GM21367 (cell line): ENCODE results near the gene TJAP1.
"Not testable (repeated sequence)": the region's sequence is repeated elsewhere in the genome, so short reads cannot be mapped to it uniquely, and the experiment has no call there.

Experiments used
- ATAC-seq: cut with Tn5 transposase; IDR thresholded peaks from one replicate; pipeline ENCODE4 v1.9.1; 2021; ENCODE audit not compliant: unreplicated experiment

Gene TJAP1

DNA sequence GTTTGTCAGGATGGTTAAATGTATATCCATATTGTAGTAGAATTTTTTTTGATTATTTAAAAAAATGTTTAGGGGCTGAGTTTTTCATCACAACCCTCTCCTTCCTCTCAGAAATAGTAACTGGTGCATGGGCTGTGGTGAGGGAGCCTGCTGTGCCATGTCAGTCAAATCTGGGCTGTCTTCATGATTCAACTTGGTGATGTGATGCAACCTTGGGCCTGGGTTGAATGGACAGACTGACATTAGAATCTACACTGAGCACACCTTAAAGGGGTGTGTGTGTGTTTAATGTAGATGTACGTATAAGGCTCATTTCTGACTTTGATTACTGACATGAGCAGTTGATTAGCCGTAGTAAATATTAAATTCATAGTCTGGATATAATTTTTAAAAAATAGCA lies 3.7 kb downstream of the TJAP1 start:
- ATAC-seq, result no peak

- no peak for ATAC-seq
Measured at GRCh38 chr6:43481591-43482236, 4.3 kb downstream of the TJAP1 start.

- no peak for ATAC-seq
Measured at GRCh38 chr6:43488667-43489276, 11.4 kb downstream of the TJAP1 start.

- no peak for ATAC-seq
Measured at GRCh38 chr6:43489277-43490072, 12.1 kb downstream of the TJAP1 start.

GRCh38 chr6:43490523-43490939 lies 13.2 kb downstream of the TJAP1 start:
- ATAC-seq, result no peak

GRCh38 chr6:43491750-43492661 lies 14.6 kb downstream of the TJAP1 start:
- no peak for ATAC-seq

DNA sequence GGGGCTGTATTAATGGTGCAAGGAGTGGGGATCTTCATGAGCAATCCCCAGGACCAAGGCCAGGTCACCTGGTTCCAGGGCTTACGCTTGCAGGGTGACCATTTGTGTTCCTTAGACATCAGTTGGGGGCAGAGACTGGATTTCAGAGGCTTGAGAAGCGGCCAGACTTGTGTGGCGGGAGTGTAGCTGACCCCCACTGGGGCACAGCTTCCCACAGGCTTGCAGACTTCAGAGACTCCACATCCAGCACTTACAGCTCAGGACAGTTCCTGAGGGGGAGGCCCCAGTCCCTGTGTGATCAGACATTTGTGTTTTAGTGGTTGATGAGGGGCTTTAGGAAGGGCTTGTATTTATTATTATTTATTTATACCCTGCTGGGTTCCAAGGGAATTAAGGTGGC lies 15.3 kb downstream of the TJAP1 start:
- ATAC-seq, result no peak

DNA sequence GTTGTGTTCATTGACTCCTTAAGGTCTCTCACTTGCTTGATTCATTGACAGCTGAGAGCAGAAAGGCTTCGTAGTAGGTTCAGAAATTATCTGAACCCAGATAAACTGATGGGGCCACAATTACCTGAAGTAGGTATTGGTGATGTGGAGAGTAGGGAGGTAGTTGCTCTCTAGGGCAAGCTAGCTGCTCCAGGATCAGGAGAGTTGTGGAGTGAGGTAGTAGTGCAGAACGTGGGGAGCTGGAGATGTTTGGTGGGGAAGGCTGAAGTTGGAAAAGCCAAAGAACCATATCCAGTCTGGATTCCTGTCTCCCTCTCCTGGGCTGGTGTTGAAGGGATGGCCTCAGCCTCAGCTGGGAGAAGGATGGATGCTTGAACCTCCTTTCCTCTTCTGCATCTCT lies 15.9 kb downstream of the TJAP1 start:
- no peak for ATAC-seq

- no peak for ATAC-seq
Measured at GRCh38 chr6:43493833-43494232, 16.5 kb downstream of the TJAP1 start.

DNA sequence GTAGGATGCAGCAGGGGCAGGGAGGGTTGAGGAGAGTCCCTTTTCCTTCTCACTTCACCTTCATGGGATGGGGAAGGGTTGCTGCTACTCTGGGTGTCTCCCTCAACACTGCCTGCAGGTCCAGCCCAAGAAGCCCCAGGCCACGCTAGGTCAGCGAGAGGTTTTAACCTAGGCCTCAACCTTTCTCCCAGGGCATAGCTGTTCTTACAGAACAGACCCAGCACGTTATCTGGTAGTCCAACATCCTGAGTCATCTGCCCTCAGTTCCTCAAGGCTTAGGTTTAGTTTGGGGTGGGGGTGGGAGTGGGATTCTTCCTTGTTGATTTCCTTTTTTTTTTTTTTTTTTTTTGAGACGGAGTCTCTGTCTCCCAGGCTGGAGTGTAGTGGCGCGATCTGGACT lies 17.0 kb downstream of the TJAP1 start:
- no peak for ATAC-seq

DNA sequence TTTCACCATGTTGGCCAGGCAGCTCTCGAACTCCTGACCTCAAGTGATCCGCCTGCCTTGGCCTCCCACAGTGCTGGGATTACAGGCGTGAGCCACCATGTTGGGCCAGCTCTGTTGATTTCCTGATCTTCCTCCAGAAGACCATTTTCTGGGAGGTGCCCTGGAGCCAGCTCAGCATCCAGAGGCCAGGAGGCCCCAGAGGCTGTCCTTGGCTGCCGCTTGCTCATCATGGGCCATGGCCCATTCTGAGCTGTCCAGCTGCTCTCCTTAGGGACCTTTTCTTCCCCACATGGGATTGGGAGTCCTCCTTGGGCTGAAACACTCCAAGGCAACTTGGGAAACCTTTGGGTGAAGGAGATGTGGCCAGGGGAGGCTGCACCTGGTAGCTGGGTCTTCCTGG lies 17.4 kb downstream of the TJAP1 start:
- ATAC-seq, result no peak

DNA sequence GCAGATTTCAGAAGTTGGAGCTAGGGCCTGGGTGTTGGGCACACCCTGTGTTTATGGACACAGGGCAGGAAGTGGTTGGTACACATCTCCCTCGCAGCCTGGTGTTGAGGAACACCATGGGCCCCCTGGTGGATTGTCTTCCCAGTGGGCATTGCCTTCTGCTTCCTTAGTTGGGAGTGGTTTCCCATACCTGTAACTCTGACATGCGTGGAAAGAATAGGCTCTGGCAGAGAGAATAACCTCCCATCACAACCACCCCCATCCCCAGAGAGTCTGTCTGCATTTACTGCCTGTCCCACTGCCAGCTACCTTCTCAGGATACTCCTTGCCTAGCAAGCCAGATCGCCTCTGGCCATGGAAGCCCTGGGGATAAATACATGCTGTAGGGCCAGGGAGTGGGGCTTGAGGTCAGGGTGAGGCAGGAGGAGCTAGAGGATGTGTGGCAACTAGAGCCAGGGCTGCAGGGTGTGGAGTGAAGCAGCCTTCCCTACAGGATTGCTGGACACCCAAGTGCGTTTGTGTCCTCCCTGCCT lies 18.1 kb downstream of the TJAP1 start:
- no peak for ATAC-seq

GRCh38 chr6:43496370-43497128 lies 19.2 kb downstream of the TJAP1 start:
- ATAC-seq, result no peak

DNA sequence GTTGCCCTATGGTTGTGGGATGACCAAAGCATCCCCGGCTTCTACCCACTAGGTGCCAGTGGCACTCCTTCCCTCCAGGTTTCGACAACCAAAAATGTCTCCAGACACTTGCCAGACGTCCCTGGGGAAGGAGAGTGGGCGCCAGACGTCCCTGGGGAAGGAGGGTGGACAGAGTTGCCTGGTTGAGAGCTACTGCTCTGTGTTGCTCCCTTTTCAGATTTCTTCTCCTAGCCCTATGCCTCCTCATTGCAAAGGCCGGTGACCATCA lies 19.7 kb downstream of the TJAP1 start:
- no peak for ATAC-seq

- no peak for ATAC-seq
Measured at GRCh38 chr6:43497689-43498088, 20.3 kb downstream of the TJAP1 start.

DNA sequence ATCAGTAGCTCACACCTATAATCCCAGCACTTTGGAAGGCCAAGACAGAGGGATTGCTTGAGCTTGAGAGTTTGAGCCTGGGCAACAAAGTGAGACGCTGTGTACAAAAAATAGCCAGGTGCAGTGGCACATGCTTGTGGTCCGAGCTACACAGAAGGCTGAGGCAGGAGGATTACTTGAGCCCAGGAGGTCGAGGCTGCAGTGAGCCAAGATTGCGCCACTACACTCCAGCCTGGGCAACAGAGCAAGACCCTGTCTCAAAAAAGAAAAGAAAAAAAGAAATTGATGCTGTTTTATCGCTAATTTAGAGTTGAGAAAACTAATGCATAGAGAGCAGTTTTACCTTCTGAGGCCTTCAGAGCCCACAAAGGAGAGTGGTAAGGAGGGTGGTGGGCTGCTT lies 20.9 kb downstream of the TJAP1 start:
- not testable (repeated sequence) for ATAC-seq

GRCh38 chr6:43499028-43499815 lies 21.9 kb downstream of the TJAP1 start:
- no peak for ATAC-seq

DNA sequence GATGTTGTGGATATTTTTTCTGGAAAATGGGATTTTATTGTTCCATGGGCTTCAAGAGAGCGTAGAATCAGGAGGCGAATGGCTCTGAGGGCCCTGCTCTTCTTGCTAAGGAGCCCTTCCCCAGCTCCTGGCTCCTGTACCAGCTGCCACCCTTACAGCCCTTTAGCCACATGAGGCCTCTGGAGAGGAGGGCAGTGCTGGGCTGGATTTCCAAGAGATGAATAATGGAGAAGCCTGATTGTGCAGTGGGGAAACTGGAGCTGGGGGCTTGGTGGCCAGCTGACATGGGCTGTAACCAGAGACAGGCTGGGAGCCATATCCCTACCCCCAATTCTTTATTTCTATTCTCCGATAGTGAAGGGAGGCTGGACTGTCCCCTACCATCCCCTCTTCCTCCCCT lies 23.6 kb downstream of the TJAP1 start:
- ATAC-seq, result no peak

DNA sequence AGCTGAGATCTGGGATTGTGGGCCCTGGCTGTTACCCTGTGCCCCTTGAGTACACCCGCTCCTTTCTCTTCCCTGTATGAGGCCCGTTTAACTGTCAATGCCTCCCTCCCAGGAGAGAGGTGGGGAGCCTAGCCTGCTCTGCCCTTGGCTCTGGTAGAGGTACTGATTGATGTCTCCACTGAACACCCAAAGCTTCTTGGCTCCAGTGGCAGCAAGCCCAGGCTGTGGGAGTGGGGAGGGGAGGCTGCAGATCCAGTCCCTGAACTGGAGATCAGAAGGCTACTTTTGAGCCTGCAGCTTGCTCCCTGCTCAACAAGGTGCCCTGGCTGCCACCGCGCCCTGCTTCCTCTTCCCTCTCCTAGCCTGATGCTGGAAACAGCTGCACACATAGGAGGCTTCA lies 25.3 kb downstream of the TJAP1 start:
- ATAC-seq, result no peak

- no peak for ATAC-seq
Measured at GRCh38 chr6:43503443-43503842, 26.1 kb downstream of the TJAP1 start.
